Colonic mucosa (tissue), 4 donors: ENCODE data around the gene MAG. TPM values are rescaled to one million over a fixed set of nuclear protein-coding genes. Genes with fewer than 3 reads are reported as not detected.

ENCODE experiments used
- DNase-seq: peaks from one replicate; pipeline ENCODE4 v3.0.0-alpha.2; 2020
- H3K27ac ChIP-seq: fragments of 200-600 bp; one replicate; pipeline ENCODE4 v1.8.0; 2021
- H3K27me3 ChIP-seq: fragments of 200-600 bp; one replicate; pipeline ENCODE4 v1.8.0; 2021
- H3K36me3 ChIP-seq: fragments of 200-600 bp; one replicate; pipeline ENCODE4 v1.8.0; 2021
- H3K4me1 ChIP-seq: fragments of 200-600 bp; one replicate; pipeline ENCODE4 v1.8.0; 2021; ENCODE audit warnings: mild to moderate bottlenecking
- H3K4me3 ChIP-seq: fragments of 200-600 bp; one replicate; pipeline ENCODE4 v1.8.0; 2021
- H3K9ac ChIP-seq, 2 donors: one replicate each; pipeline ENCODE4 v1.7.0; 2013; ENCODE audit warnings: control low read depth in 2 of 2, low read depth in 2 of 2, low read length in 2 of 2
- H3K9me3 ChIP-seq: fragments of 200-600 bp; one replicate; pipeline ENCODE4 v1.8.0; 2021
- intact Hi-C: fragments of 100-400 bp; cut with DNase I; formaldehyde crosslinking; loops from one replicate; pipeline ENCODE4 v1.14.1; 2022
- total RNA-seq, 2 donors: library from RNA; stranded (reverse); fragmentation: NEBNext Ultra II Directional in 1 of 2; extraction: Animal tissue kit (Norgen Biotek cat#: 25700) in 1 of 2; gene quantifications; one replicate each; pipeline ENCODE4 v1.2.1, GENCODE V29; 2021
- TF ChIP-seq, protein P1 (sequence below): fragments of 200-600 bp; IDR thresholded peaks from one replicate; pipeline ENCODE4 v1.8.0; 2022; ENCODE audit warnings: antibody characterized with exemption, mild to moderate bottlenecking
- donor health status: healthy.
- donor health status: DM: no; HTN: no; CAD: no.
- donor health status: DM: no; HTN: no; CAD: no.

The MAG gene
- total RNA-seq, 2 donors from 2014 or later = not detected

DNA sequence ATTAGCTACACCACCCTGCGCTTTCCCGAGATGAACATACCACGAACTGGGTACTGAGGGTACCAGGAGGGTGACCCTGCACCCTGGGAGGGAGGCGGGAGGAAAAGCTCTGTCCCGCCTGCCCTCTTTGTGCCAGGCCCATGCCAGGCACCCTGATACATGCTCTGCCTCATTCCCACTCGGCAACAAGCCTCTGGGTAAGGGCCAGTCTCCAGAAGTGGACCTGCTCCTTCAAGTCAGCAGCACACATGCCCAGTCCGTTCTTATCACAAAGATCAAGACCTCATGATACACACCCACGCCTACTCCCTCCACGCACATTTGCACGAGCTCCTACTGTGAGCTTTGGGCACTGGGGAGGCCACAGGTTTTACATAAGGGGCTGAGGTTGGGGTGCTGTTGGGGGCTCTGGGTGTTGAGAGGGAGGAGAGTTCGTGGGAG, 53.7 kb downstream of the MAG start:
- H3K4me3 ChIP-seq = no peak overlapping the region
- no peaks in the 10 kb centered on the region for H3K4me1 ChIP-seq
- H3K9ac ChIP-seq = no peak overlapping the region
- H3K36me3 ChIP-seq = no peaks in the 10 kb centered on the region
- H3K9me3 ChIP-seq = no peaks in the 10 kb centered on the region
- no peak for DNase-seq
- intact Hi-C loops = no loop called here
- H3K27ac ChIP-seq = no peak overlapping the region
- no peaks in the 10 kb centered on the region for H3K27me3 ChIP-seq
- TF ChIP-seq, protein P1, sequence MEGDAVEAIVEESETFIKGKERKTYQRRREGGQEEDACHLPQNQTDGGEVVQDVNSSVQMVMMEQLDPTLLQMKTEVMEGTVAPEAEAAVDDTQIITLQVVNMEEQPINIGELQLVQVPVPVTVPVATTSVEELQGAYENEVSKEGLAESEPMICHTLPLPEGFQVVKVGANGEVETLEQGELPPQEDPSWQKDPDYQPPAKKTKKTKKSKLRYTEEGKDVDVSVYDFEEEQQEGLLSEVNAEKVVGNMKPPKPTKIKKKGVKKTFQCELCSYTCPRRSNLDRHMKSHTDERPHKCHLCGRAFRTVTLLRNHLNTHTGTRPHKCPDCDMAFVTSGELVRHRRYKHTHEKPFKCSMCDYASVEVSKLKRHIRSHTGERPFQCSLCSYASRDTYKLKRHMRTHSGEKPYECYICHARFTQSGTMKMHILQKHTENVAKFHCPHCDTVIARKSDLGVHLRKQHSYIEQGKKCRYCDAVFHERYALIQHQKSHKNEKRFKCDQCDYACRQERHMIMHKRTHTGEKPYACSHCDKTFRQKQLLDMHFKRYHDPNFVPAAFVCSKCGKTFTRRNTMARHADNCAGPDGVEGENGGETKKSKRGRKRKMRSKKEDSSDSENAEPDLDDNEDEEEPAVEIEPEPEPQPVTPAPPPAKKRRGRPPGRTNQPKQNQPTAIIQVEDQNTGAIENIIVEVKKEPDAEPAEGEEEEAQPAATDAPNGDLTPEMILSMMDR = no peak

DNA sequence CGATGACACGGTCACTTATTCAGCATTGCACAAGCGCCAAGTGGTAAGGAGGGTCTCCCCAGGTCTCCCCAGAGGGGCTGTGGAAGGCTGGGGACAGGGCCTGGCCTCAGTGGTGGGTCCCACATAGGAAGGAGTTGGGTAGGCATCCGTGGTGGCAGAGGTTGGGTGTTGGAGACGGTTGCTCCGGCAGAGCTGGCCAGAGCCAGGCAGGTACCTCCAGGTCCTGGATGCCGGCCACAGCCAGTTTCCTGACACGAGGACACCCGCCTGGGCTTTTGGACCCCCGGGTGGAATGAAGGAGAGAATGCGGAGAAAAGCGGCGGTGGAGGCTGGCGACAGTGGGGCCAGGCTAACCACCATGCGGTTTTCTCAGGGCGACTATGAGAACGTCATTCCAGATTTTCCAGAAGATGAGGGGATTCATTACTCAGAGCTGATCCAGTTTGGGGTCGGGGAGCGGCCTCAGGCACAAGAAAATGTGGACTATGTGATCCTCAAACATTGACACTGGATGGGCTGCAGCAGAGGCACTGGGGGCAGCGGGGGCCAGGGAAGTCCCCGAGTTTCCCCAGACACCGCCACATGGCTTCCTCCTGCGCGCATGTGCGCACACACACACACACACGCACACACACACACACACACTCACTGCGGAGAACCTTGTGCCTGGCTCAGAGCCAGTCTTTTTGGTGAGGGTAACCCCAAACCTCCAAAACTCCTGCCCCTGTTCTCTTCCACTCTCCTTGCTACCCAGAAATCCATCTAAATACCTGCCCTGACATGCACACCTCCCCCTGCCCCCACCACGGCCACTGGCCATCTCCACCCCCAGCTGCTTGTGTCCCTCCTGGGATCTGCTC, 54.5 kb downstream of the MAG start:
- Histone ChIP-seq H3K27me3 (no peaks in the 10 kb centered on the region), H3K4me3 (no peak overlapping the region), H3K9me3 (no peaks in the 10 kb centered on the region), H3K9ac (no peak overlapping the region), H3K36me3 (no peaks in the 10 kb centered on the region), H3K27ac (no peak overlapping the region), H3K4me1 (no peaks in the 10 kb centered on the region)
- intact Hi-C loops = no loop called here
- TF ChIP-seq, protein P1 = no peak
- peak; percentile 42 for DNase-seq

DNA sequence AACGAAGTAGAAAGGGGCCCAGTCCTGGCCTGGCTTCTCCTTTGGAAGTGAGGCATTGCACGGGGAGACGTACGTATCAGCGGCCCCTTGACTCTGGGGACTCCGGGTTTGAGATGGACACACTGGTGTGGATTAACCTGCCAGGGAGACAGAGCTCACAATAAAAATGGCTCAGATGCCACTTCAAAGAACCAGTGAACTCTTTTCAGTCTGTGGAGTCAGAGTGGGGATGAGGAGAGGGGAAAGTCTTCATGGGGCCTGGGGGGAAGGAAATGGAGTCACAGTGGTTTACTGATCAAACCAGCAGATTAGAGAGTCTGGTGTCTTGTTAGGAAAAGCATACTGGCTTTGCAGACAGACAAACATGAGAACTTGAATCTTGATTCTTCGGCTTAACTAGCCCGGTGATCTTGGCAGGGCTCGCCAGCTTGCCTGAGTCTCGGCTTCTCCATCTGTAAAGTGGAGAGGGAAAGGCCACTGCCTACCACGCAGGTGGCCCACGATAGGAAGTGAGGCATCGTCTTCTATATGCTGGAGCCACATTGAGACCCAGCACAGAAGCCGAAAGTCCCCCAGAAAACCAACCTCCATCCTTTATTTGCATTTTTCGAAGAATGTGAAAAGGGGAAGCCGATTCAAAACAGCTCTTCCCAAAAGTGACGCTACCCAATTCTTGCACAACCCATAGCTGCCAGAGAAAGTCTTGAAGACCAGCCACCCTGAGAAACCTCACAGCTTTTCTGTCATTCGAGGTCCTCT, 55.4 kb downstream of the MAG start, which contains the start of gene FFAR1:
Gene FFAR1 (plus strand): TSS at position 732 of the 759 bp plus-strand sequence. CDS start 3,650 bp downstream, outside the sequence.
- H3K9me3 ChIP-seq = no peaks in the 10 kb centered on the region
- H3K9ac ChIP-seq = no peak within 1 kb of the TSS
- intact Hi-C loops = no loop called here
- TF ChIP-seq, protein P1 = no peak
- H3K36me3 ChIP-seq = no peaks in the 10 kb centered on the region
- no peaks in the 10 kb centered on the region for H3K27me3 ChIP-seq
- no peak within 1 kb of the TSS for H3K27ac ChIP-seq
- no peaks in the 10 kb centered on the region for H3K4me1 ChIP-seq
- H3K4me3 ChIP-seq = no peak within 1 kb of the TSS
- DNase-seq = no peak

DNA sequence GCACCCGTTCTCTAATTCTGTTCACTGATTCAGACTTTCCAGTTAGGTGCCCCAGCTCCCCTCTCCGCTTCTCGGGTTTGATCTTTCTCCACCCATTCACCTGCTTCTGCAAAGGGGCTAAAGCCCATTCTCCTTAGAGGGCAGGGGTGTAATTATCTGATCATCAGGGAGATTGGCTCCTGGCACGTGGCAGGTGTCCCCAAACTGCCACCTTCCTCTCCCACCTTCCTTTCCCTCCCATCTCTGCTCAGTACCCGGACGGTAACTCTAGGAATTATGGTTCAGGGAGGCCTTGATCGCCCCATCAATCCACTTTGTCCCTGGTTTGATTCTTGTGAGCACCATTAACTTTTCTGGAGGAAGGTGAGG, 56.0 kb downstream of the MAG start:
- H3K4me3 ChIP-seq = no peak overlapping the region
- no peak overlapping the region for H3K27ac ChIP-seq
- no peak for DNase-seq
- TF ChIP-seq, protein P1 = no peak
- H3K9me3 ChIP-seq = no peaks in the 10 kb centered on the region
- H3K36me3 ChIP-seq = no peaks in the 10 kb centered on the region
- H3K4me1 ChIP-seq = no peaks in the 10 kb centered on the region
- H3K9ac ChIP-seq = no peak overlapping the region
- intact Hi-C loops = no loop called here
- H3K27me3 ChIP-seq = no peaks in the 10 kb centered on the region

DNA sequence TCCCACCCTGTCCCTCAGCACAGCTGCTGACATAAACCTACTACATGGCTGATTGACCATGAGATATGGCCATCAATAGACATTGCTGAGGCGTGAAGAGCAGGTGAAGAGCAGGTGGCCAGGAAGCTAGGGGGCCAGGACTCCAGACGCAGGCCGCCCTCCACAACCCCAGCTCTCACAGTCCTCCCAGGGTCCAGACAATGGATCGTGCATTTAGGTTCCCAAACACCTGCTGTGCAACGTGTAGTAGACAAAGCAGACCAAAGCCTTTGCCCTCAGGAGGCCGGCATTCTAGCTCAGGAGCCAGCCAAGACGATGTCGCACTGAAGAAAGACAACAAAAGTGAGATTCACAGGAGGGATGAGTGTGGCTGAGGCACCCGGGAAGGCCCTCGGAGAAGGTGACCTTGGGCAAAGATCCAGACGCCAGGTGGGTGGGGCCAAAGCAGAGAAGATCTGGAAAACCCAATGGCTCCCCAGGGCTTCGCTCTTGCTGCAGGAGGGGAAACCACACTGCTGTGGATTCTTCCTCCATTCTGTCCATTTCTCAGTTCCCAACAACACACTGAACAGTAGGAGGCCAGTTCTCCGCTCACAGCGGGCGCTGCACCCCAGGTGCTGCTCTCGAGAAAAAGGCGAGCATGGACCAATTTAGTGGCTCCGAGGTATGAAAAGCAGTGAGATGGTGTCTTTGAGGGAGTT, 57.1 kb downstream of the MAG start:
- no peak overlapping the region for H3K9ac ChIP-seq
- no peak overlapping the region for H3K4me3 ChIP-seq
- TF ChIP-seq, protein P1 = no peak
- intact Hi-C loops = no loop called here
- H3K27ac ChIP-seq = no peak overlapping the region
- no peaks in the 10 kb centered on the region for H3K36me3 ChIP-seq
- no peaks in the 10 kb centered on the region for H3K4me1 ChIP-seq
- DNase-seq = no peak
- H3K9me3 ChIP-seq = no peaks in the 10 kb centered on the region
- no peaks in the 10 kb centered on the region for H3K27me3 ChIP-seq
